ENCODE results near the gene TMEM120A. TPM values are rescaled to one million over a fixed set of nuclear protein-coding genes. Genes with fewer than 3 reads are reported as not detected.

Gene TMEM120A
- total RNA-seq, 4 donors from 2014 or later, result 57.6 to 119 (median 92.0) TPM

DNA sequence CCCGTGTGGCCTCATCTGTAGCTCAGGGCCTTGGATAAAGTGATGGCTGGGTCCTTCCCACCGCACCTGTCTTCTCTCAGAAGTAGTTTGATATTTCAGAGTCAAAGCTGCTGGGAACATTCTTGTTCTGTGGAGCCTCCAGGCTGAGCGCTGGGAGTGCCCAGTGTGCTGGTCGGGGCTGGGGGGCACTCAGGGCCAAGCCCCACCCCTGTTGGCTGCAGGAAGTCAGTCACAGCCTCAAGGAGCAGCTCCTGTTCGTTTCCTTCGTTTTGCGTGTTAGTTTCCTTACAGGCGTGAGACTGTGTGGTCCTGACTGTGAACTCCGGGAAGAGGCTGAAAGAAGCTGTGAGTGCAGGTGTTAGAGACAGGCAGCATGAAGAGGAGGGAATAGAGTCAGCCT is 46.2 kb downstream of the TMEM120A start:
- Histone ChIP-seq H3K9me3 (no peaks in the 10 kb centered on the region), H3K27ac (no peak overlapping the region), H3K4me1 (peaks cover 0 to 7% (median 0%) of the 10 kb centered on the region in 4 donors), H3K27me3 (no peaks in the 10 kb centered on the region), H3K36me3 (no peaks in the 10 kb centered on the region), H3K4me3 (no peak overlapping the region)
- no peak for TF ChIP-seq POLR2A (IDR thresholded peaks at IDR 0.05)
- no peak for TF ChIP-seq POLR2AphosphoS5 (IDR thresholded peaks at IDR 0.05)
- TF ChIP-seq, protein P1, sequence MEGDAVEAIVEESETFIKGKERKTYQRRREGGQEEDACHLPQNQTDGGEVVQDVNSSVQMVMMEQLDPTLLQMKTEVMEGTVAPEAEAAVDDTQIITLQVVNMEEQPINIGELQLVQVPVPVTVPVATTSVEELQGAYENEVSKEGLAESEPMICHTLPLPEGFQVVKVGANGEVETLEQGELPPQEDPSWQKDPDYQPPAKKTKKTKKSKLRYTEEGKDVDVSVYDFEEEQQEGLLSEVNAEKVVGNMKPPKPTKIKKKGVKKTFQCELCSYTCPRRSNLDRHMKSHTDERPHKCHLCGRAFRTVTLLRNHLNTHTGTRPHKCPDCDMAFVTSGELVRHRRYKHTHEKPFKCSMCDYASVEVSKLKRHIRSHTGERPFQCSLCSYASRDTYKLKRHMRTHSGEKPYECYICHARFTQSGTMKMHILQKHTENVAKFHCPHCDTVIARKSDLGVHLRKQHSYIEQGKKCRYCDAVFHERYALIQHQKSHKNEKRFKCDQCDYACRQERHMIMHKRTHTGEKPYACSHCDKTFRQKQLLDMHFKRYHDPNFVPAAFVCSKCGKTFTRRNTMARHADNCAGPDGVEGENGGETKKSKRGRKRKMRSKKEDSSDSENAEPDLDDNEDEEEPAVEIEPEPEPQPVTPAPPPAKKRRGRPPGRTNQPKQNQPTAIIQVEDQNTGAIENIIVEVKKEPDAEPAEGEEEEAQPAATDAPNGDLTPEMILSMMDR (IDR thresholded peaks at IDR 0.05), result no peak
- no peak for TF ChIP-seq EP300 (IDR thresholded peaks at IDR 0.05; ENCODE audit: low read depth)
- DNase-seq, result no peak
- 84% methylated on average over 9 of the region's 9 CpGs; no CpG with 5 or more reads in 1 of the 2 donors for WGBS, 2 donors (ENCODE audit: low coverage in 1 of 2)
- in situ Hi-C loops (cut with MboI; ENCODE audit: low pct_ligation_motif_present in 1 of 4, low pct_unique_long_range_greater_than_20kb in 1 of 4, low sequenced_read_pairs in 3 of 4), result no loop called here
- intact Hi-C loops (cut with DNase I; ENCODE audit: low total_unique reads), result no loop called here

DNA sequence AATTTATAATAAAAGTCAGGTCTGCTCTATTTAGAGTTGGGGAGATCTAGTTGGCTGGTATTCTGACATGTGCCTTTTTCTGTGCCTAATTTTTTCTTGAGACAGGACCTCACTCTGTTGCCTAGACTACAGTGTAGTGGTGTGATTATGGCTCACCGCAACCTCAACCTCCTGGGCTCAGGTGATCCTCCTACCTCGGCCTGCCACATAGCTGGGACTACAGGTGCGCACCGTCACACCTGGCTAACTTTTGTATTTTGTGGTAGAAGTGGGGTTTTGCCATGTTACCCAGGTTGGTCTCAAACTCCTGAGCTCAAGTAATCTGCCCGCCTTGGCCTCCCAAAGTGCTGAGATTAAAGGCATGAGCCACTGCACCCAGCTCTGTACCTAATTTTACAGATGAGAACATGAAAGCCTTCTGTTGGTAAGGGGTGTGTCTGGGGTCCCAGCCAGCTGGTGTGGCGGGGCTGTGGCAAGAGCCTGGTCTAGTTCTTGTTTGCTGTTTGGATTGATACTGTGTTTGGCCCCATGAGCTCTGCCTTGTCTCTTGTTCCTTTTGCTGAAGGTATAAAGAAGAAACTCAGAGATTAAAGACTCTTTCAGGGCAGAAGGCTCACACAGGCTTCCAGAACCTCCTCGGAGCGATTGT is 48.1 kb downstream of the TMEM120A start:
- H3K4me1 ChIP-seq, result peaks cover 0 to 7% (median 0%) of the 10 kb centered on the region in 4 donors
- no peak for DNase-seq
- H3K4me3 ChIP-seq, result no peak overlapping the region
- H3K9me3 ChIP-seq, result no peaks in the 10 kb centered on the region
- H3K27me3 ChIP-seq, result no peaks in the 10 kb centered on the region
- in situ Hi-C loops (cut with MboI; ENCODE audit: low pct_ligation_motif_present in 1 of 4, low pct_unique_long_range_greater_than_20kb in 1 of 4, low sequenced_read_pairs in 3 of 4) (no loop called here), intact Hi-C loops (cut with DNase I; ENCODE audit: low total_unique reads) (no loop called here)
- TF ChIP-seq, protein P1 (IDR thresholded peaks at IDR 0.05), result no peak
- TF ChIP-seq POLR2AphosphoS5 (IDR thresholded peaks at IDR 0.05), result no peak
- WGBS, 2 donors (ENCODE audit: low coverage in 1 of 2), result 60 to 81% methylated on average over 3 to 8 of the region's 8 CpGs
- no peaks in the 10 kb centered on the region for H3K36me3 ChIP-seq
- H3K27ac ChIP-seq, result no peak overlapping the region

DNA sequence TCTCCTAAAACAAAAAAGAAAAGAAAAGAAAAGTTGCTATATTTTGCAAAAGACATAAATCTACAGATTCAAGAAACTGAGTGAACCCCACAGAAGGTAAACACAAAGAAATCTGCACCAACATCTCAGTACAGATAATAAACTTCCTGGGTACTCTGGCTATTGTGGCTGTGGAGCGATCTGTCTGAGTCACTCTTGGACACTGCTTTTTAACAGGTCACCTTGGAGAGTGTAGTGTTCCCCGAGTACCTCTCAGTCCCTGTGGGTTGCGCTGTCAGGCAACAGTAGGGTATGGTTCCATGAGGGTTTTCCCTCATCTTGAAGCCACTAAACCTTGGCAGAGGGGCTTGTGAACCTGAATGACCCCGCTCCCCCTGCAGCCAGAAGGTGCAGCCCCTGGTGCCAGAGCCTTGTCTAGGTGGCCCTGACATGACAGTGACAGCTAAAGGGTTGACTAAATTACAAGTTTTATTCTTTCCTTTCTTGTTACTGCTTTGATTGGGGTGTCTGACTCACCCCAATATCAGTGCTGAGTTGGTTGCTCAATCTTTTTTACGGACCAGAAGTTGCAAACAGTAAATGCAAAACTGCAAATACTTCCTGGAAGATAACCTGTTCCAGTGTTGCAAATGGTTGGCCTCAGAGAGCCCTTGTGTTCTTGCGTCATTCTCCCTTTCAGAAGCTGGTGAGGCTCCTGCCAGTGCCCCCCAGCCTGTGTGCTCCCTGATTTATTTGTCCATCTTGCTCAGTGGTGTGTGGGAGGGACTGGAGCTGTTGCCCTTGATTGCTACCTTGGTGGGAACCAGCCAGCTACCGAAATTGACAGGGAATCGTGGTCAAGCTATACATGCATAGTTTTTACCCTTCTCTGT is 48.9 kb downstream of the TMEM120A start:
- Histone ChIP-seq H3K9me3 (no peaks in the 10 kb centered on the region), H3K36me3 (no peaks in the 10 kb centered on the region), H3K27ac (no peak overlapping the region), H3K27me3 (no peaks in the 10 kb centered on the region), H3K4me1 (peaks cover 0 to 7% (median 0%) of the 10 kb centered on the region in 4 donors), H3K4me3 (no peak overlapping the region)
- no peak for DNase-seq
- no peak for TF ChIP-seq EP300 (IDR thresholded peaks at IDR 0.05; ENCODE audit: low read depth)
- TF ChIP-seq, protein P1 (IDR thresholded peaks at IDR 0.05), result no peak
- no peak for TF ChIP-seq POLR2AphosphoS5 (IDR thresholded peaks at IDR 0.05)
- TF ChIP-seq POLR2A (IDR thresholded peaks at IDR 0.05), result no peak
- WGBS, 2 donors (ENCODE audit: low coverage in 1 of 2), result 74 to 80% methylated on average over 4 to 8 of the region's 8 CpGs
- in situ Hi-C loops (cut with MboI; ENCODE audit: low pct_ligation_motif_present in 1 of 4, low pct_unique_long_range_greater_than_20kb in 1 of 4, low sequenced_read_pairs in 3 of 4), result no loop called here
- intact Hi-C loops (cut with DNase I; ENCODE audit: low total_unique reads), result no loop called here

DNA sequence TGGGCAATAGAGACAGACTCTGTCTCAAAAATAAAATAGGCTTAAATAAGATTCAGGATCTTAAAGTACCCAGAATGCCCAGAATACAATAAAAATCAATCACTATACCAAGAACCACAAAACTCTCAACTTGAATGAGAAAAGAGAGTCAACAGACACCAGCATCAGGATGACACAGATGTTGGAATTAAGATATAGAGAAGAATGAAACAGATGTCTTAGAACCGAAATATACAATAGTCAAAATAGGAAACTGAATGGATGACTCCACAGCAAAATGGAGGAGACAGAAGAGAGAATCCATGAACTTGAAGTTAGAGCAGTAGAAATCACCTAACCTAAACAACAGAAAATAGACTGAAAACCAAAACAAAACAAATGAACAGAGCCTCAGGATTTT is 49.9 kb downstream of the TMEM120A start:
- 90 to 94% methylated on average over 1 of the region's 1 CpG for WGBS, 2 donors (ENCODE audit: low coverage in 1 of 2)
- Histone ChIP-seq H3K27ac (no peak overlapping the region), H3K9me3 (no peaks in the 10 kb centered on the region), H3K4me1 (peaks cover 0 to 7% (median 0%) of the 10 kb centered on the region in 4 donors), H3K36me3 (no peaks in the 10 kb centered on the region), H3K4me3 (no peak overlapping the region), H3K27me3 (no peaks in the 10 kb centered on the region)
- no peak for DNase-seq
- intact Hi-C loops (cut with DNase I; ENCODE audit: low total_unique reads) (no loop called here), in situ Hi-C loops (cut with MboI; ENCODE audit: low pct_ligation_motif_present in 1 of 4, low pct_unique_long_range_greater_than_20kb in 1 of 4, low sequenced_read_pairs in 3 of 4) (no loop called here)
- no peak for TF ChIP-seq POLR2AphosphoS5 (IDR thresholded peaks at IDR 0.05)
- no peak for TF ChIP-seq POLR2A (IDR thresholded peaks at IDR 0.05)
- TF ChIP-seq EP300 (IDR thresholded peaks at IDR 0.05; ENCODE audit: low read depth), result no peak
- TF ChIP-seq, protein P1 (IDR thresholded peaks at IDR 0.05), result no peak
